Measurements from ENCODE around the gene MRPL52.
A peak's percentile ranks its signal among the peaks of the same experiment; 100 is the strongest.

MRPL52 gene

GRCh38 chr14:22852940-22853767 lies 23.5 kb downstream of the MRPL52 start (continued):
- TF ChIP-seq ZSCAN16 (tag by site-specific recombination; IDR thresholded peaks at IDR 0.05), result no peak
- peak; percentile 89 for TF ChIP-seq ZNF2 (tag by site-specific recombination; IDR thresholded peaks at IDR 0.05)
- TF ChIP-seq ZNF514 (tag by site-specific recombination; IDR thresholded peaks at IDR 0.05), result no peak
- TF ChIP-seq ZNF280C (tag by site-specific recombination; IDR thresholded peaks at IDR 0.05), result no peak
- no peak for TF ChIP-seq PRDM6 (tag by site-specific recombination; IDR thresholded peaks at IDR 0.05)
- no peak for TF ChIP-seq ZNF677 (tag by site-specific recombination; IDR thresholded peaks at IDR 0.05)
- TF ChIP-seq ZNF837 (tag by site-specific recombination; IDR thresholded peaks at IDR 0.05), result no peak
- no peak for TF ChIP-seq PRDM2 (tag by site-specific recombination; IDR thresholded peaks at IDR 0.05; ENCODE audit: borderline replicate concordance)
- TF ChIP-seq ZNF558 (tag by site-specific recombination; IDR thresholded peaks at IDR 0.05), result no peak
- no peak for TF ChIP-seq ZNF155 (tag by site-specific recombination; IDR thresholded peaks at IDR 0.05)
- no peak for TF ChIP-seq ZNF610 (tag by site-specific recombination; IDR thresholded peaks at IDR 0.05; ENCODE audit: borderline replicate concordance)
- TF ChIP-seq SCRT1 (tag by site-specific recombination; IDR thresholded peaks at IDR 0.05; ENCODE audit: borderline replicate concordance), result no peak
- no peak for TF ChIP-seq SP2 (tag by site-specific recombination; IDR thresholded peaks at IDR 0.05)
- no peak for TF ChIP-seq ZNF391 (tag by site-specific recombination; IDR thresholded peaks at IDR 0.05; ENCODE audit: borderline replicate concordance, low read depth)
- TF ChIP-seq ZNF580 (tag by site-specific recombination; IDR thresholded peaks at IDR 0.05), result no peak
- no peak; the same call in 1 of the 2 replicates for TF ChIP-seq REPIN1 (tag by site-specific recombination; IDR thresholded peaks at IDR 0.05; ENCODE audit: low read depth)
- TF ChIP-seq TSHZ1 (tag by site-specific recombination; IDR thresholded peaks at IDR 0.05; ENCODE audit: borderline replicate concordance), result no peak
- TF ChIP-seq ZNF214 (tag by site-specific recombination; IDR thresholded peaks at IDR 0.05; ENCODE audit: borderline replicate concordance), result no peak
- peak; percentile 51; the same call in 1 of the 2 replicates for TF ChIP-seq ZFP69B (tag by site-specific recombination; IDR thresholded peaks at IDR 0.05)
- peak; percentile 37; the same call in 1 of the 2 replicates for TF ChIP-seq ZBTB20 (tag by site-specific recombination; IDR thresholded peaks at IDR 0.05)
- no peak for TF ChIP-seq ZNF701 (tag by site-specific recombination; IDR thresholded peaks at IDR 0.05)
- TF ChIP-seq ZNF791 (tag by site-specific recombination; IDR thresholded peaks at IDR 0.05), result no peak
- no peak for TF ChIP-seq ZNF645 (tag by site-specific recombination; IDR thresholded peaks at IDR 0.05)
- no peak for TF ChIP-seq ZNF157 (tag by site-specific recombination; IDR thresholded peaks at IDR 0.05)
- no peak for TF ChIP-seq SCRT2 (tag by site-specific recombination; IDR thresholded peaks at IDR 0.05)
